Activated T-cell treated with anti-CD3 and anti-CD28 coated beads, Interleukin-2, amount 50 U/mL, for 4 hours (primary cell): ENCODE data around the gene CRIM1. TPM values are rescaled to one million over a fixed set of nuclear protein-coding genes. Genes with fewer than 3 reads are reported as not detected.

Source experiments
- ATAC-seq, 2 donors: fragments of 200-7000 bp; cut with Tn5 transposase; one replicate each; pipeline ENCODE4 v1.10.0; 2021
- DNase-seq: peaks from one replicate; pipeline ENCODE4 v3.0.0-alpha.2; 2020
- H3K27me3 Mint-ChIP-seq: one replicate; pipeline ENCODE4 v1.8.0; 2021; ENCODE audit warnings: low read depth, mixed read lengths
- H3K36me3 Mint-ChIP-seq: one replicate; pipeline ENCODE4 v1.8.0; 2022; ENCODE audit warnings: mixed read lengths; ENCODE audit not compliant: insufficient read depth
- H3K4me1 Mint-ChIP-seq: one replicate; pipeline ENCODE4 v1.8.0; 2021; ENCODE audit warnings: low read depth, mixed read lengths
- H3K4me3 Mint-ChIP-seq: one replicate; pipeline ENCODE4 v1.8.0; 2021; ENCODE audit warnings: mild to moderate bottlenecking, moderate library complexity, mixed read lengths
- H3K9me3 Mint-ChIP-seq: one replicate; pipeline ENCODE4 v1.8.0; 2021; ENCODE audit warnings: mixed read lengths
- total RNA-seq, 3 donors: library from RNA; stranded (reverse); gene quantifications; one replicate each; pipeline ENCODE4 v1.2.1, GENCODE V29; 2021

CRIM1 gene
- total RNA-seq, 3 donors from 2014 or later = 17.9 to 23.8 (median 22.9) TPM

DNA sequence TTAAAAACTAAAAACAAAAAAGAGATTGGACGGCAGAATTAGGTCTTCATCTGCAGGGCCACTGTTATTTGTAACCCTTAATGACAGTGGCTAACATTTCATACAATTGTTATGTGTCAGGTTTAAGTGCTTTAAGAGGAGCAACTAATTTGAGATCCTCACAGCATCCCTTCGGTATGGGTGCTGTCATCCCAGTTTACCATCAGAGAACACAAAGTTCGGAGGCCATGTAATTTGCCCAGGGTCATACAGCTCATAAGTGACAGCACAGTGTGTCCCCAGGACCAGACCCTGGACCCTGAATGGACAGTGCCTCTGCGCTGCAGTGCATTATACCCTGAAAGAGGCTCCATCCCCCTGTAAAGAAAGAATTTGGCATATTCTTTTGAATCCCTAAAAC is 127.7 kb downstream of the CRIM1 start:
- Mint-ChIP-seq H3K36me3 (peaks cover 20% of the 10 kb centered on the region), H3K9me3 (no peaks in the 10 kb centered on the region), H3K4me3 (no peak overlapping the region), H3K4me1 (no peaks in the 10 kb centered on the region), H3K27me3 (no peaks in the 10 kb centered on the region)
- DNase-seq (no peak), ATAC-seq (no peak)

DNA sequence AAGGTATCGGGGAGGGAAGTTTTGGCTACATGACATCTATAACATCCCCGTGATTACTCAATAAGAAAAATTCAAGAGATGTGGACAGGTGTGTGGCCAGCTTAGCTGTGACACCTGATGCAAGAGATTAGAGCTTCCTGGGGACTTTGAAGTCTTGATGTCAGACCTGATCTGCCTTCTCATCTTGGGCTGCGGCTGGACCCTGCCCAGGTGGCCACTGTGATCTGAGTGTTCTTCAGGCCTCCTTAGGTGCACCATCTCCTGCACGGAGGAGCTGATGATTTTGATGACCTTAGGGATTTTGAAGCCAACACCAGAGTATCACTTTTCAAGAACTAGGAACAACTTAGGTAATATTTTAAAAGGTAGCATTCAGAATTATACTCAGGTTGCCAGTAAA is 128.9 kb downstream of the CRIM1 start:
- Mint-ChIP-seq H3K4me3 (no peak overlapping the region), H3K27me3 (no peaks in the 10 kb centered on the region), H3K36me3 (peaks cover 11% of the 10 kb centered on the region), H3K9me3 (no peaks in the 10 kb centered on the region), H3K4me1 (no peaks in the 10 kb centered on the region)
- DNase-seq (no peak), ATAC-seq (no peak)

DNA sequence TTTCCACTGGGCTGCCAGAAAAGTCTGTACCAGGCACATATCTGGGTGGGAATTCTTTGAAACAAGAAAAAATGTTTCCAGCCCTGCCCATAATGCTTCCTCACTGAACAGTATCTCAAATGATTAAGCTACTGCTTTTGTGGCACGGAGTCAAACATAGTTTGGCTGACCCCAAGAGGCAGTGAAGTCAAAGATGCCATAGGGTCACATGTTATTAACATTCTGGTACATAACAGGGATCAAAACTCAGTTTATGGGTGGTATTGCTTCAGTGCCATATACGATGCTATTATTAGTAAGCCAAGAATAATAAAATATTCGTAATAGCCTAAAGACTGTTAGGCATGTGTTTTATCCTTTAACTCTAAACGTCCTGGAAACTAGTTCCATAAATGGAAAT is 129.9 kb downstream of the CRIM1 start:
- no peaks in the 10 kb centered on the region for H3K27me3 Mint-ChIP-seq
- no peaks in the 10 kb centered on the region for H3K4me1 Mint-ChIP-seq
- no peaks in the 10 kb centered on the region for H3K9me3 Mint-ChIP-seq
- H3K36me3 Mint-ChIP-seq = peaks cover 7% of the 10 kb centered on the region
- H3K4me3 Mint-ChIP-seq = no peak overlapping the region
- DNase-seq (no peak), ATAC-seq (no peak)

DNA sequence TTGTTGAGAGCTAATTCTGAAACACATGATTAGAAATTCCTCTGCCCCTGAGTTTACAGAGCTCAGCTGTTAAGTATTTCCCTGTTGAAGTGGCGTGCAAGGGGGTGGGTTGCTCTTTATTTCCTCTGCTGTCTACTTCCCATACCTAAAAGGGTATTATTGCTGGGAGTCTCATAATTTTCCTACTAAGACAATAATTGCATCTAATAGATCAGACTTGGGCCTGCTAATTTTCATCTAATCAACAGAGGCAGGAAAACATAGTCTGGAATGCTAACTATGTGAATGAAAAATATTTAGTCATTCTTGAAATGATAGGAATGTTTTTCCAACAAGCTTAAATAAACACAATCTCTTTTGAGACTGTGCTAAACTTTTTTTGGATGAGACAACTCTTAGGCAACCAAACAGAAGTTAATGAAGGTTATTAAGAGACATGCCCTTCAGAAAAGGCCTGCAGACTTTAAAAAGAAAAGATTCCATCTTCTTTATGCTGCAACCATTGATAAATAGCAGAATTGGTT is 131.0 kb downstream of the CRIM1 start:
- ATAC-seq = no peak
- no peak for DNase-seq
- no peak overlapping the region for H3K4me3 Mint-ChIP-seq
- H3K27me3 Mint-ChIP-seq = no peaks in the 10 kb centered on the region
- no peaks in the 10 kb centered on the region for H3K4me1 Mint-ChIP-seq
- no peaks in the 10 kb centered on the region for H3K9me3 Mint-ChIP-seq
- H3K36me3 Mint-ChIP-seq = peaks cover 5% of the 10 kb centered on the region

DNA sequence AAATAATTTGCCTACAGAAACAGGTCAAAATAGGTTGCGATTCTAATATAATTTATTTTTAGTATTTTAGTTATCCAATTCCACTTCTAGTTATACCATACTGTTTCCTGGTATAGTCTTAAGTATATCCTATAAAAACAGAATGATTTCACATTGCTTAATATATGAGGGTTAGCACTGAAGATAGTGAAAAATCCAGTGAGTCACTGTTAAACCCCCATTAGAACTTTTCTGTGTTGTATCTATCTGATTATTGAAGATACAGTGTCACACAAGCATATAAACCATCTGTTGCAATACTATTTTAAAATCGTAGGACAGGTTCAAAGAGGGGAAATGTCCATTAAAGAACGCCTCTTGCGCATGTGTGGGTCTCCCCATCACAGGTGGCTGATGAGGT is 132.4 kb downstream of the CRIM1 start:
- Mint-ChIP-seq H3K27me3 (no peaks in the 10 kb centered on the region), H3K9me3 (no peaks in the 10 kb centered on the region), H3K4me3 (no peak overlapping the region), H3K36me3 (peaks cover 7% of the 10 kb centered on the region), H3K4me1 (no peaks in the 10 kb centered on the region)
- DNase-seq = no peak
- ATAC-seq = no peak

DNA sequence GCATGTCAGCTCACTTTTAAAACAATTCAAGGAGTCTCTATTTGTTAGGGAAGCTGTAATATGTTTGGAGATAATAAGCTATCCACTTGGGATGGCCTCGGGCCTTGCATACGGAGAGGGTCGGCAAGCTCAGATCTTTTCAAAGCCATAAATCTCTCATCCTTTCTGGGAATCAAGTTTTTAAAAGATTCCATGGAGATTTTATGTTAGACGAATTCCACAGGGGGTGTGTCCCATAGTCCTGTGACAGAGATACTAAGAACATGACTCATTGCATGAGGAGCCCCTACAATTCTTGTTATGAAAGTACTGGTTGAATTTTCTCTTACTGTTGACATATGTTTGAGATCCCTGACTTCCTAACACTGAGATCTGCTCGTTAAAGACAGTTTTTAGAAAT is 133.7 kb downstream of the CRIM1 start:
- H3K27me3 Mint-ChIP-seq = no peaks in the 10 kb centered on the region
- no peak for ATAC-seq
- H3K4me3 Mint-ChIP-seq = no peak overlapping the region
- H3K9me3 Mint-ChIP-seq = no peaks in the 10 kb centered on the region
- peaks cover 4% of the 10 kb centered on the region for H3K36me3 Mint-ChIP-seq
- no peaks in the 10 kb centered on the region for H3K4me1 Mint-ChIP-seq
- DNase-seq = no peak

DNA sequence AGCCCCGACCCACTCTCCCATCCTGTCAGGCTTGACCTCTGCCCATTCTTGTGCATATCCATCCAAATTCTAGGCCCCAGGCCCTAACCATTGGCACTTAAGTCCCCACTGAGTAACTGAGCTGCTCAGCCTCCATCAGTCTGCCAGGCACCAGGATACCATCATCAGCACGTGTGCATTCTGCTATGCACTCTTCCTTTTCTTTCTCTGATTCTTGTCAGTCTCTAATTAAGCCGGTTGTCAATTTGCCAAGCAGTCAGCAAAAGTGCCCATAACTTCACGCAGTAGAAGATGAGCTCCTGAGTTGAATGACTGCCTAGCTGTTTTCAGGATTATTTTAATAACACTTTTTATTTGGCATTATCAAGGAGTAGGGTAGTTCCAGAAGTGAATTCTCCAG is 135.2 kb downstream of the CRIM1 start:
- H3K27me3 Mint-ChIP-seq = no peaks in the 10 kb centered on the region
- H3K36me3 Mint-ChIP-seq = peaks cover 4% of the 10 kb centered on the region
- H3K4me1 Mint-ChIP-seq = no peaks in the 10 kb centered on the region
- no peaks in the 10 kb centered on the region for H3K9me3 Mint-ChIP-seq
- ATAC-seq (no peak), DNase-seq (no peak)
- H3K4me3 Mint-ChIP-seq = no peak overlapping the region

DNA sequence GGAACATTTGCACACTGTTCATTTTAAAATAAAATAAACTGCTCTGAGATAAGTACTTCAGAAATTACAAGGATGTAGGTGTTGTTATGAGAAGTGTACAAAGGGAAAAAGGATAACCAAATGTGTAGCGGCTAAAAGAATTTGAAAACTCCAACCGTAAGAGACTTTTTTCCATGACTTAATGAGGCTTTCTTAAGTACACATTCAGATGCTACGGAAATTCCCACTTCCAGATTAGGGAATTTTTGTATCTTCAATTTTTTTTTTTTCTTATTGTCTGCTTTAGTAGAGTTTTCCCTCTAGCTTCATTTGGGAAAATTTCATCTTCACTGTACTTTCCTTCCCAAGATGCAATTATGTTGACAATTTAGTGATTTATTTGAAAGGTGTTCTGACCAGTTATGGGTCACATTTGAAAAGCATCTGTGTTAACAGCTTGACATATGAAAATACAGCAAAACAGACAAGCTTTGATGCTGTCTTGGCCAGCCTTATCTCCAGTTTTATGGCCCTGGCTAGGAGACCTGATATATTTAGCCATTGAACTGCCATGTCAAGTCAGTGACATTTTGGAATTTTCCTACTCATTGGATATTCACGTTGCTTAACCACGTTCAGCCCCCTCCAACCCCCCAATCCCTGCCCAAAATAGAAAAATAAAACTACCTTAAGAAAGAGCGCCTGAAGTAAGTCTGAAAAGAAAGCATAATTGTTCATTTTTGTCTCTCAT is 136.8 kb downstream of the CRIM1 start:
- Mint-ChIP-seq H3K27me3 (no peaks in the 10 kb centered on the region), H3K4me1 (no peaks in the 10 kb centered on the region), H3K9me3 (no peaks in the 10 kb centered on the region), H3K36me3 (peaks cover 4% of the 10 kb centered on the region), H3K4me3 (no peak overlapping the region)
- no peak for DNase-seq
- no peak for ATAC-seq

DNA sequence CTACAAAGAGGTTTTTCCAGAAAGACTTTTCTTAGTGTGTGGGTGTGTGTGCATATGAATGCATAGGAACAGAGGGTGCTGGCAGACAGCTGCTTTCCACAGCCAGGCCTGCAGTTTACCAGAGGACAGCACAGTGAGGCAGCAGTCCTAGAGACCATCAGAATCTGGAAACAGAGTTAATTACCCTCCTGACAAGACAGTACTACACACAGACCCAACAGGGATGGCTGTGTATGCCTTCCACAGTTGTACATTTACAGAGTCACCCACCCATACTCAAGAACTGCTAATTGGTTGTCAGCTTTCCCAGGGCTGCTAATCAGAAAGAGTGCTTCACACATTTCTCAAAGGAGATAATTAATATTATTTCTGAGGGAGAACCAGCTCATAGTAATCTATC is 137.7 kb downstream of the CRIM1 start:
- Mint-ChIP-seq H3K9me3 (no peaks in the 10 kb centered on the region), H3K36me3 (peaks cover 4% of the 10 kb centered on the region), H3K4me3 (no peak overlapping the region), H3K4me1 (no peaks in the 10 kb centered on the region), H3K27me3 (no peaks in the 10 kb centered on the region)
- no peak for ATAC-seq
- no peak for DNase-seq

DNA sequence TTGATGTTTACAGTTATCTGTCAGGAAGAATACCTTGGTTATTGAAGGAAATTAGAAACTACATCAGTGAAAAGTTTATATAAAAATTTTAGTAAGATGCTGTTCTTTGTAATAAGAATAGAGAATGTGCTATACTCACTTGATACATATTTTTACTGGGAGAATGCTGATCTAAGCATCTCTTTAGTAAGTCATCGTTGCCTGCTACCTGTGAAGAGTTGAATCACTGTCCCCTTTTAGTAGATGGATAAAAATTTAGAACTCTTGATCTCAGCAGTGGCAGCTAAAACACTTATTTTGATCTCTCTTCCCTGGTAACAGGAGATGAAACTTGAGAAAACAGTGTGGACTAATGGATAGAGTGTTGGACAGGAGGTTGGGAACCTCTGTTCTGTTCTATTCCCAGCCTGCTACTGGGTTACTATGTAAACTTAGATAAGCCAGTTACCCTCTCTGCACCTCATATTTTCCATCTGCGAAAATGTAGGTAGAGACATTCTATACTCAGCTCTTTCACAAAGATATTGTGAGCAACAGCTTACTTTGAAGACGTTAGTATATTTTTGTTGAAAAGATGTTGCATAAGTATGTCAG is 142.1 kb downstream of the CRIM1 start:
- Mint-ChIP-seq H3K4me1 (no peaks in the 10 kb centered on the region), H3K4me3 (no peak overlapping the region), H3K27me3 (no peaks in the 10 kb centered on the region), H3K9me3 (no peaks in the 10 kb centered on the region), H3K36me3 (no peaks in the 10 kb centered on the region)
- DNase-seq (no peak), ATAC-seq (no peak)

DNA sequence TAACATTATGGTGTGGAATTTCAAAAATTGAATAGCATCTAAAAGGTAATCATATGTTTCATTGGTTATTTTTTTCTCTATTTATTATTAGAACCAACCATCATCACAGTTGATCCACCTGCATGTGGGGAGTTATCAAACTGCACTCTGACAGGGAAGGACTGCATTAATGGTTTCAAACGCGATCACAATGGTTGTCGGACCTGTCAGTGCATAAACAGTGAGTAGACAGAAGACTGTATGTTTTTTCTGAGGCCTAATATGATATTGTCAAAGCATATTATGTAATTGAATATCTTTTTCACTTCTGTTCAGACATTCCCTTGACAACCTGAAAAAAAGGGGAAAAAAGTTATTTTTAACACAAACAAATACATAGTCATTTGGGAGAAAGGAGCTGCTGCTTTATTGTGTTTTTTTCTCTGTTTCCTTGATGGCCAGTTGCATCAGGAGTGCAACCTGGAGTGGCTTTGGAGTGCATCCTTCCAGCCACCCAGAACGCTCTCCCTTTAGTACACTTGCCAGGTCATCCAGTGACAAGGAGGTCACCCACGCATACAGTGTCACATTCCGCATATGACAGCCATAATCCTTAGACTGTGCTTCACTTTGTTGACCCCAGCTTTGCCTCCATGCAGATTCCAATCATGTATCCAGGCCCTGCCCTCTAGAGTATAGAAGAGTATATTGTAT is 143.7 kb downstream of the CRIM1 start:
- H3K4me3 Mint-ChIP-seq = no peak overlapping the region
- ATAC-seq (no peak), DNase-seq (no peak)
- no peaks in the 10 kb centered on the region for H3K27me3 Mint-ChIP-seq
- no peaks in the 10 kb centered on the region for H3K9me3 Mint-ChIP-seq
- H3K4me1 Mint-ChIP-seq = no peaks in the 10 kb centered on the region
- peaks cover 6% of the 10 kb centered on the region for H3K36me3 Mint-ChIP-seq

DNA sequence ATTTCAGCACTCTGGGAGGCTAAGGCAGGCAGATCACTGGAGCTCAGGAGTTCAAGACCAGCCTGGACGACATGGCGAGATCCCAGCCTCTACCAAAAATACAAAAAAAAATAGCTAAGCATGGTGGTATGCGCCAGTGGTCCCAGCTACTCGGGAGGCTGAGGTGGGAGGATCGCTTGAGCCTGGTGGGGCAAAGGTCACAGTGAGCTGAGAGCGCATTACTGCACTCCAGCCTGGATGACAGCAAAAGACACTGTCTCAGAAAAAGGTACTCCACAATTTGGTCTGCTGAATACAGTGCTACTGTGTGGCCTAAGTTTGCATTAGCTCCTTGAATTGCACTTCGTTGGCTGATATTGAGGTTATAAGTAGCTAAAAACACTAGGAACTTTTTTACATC is 144.5 kb downstream of the CRIM1 start:
- H3K9me3 Mint-ChIP-seq = no peaks in the 10 kb centered on the region
- DNase-seq (no peak), ATAC-seq (no peak)
- no peaks in the 10 kb centered on the region for H3K4me1 Mint-ChIP-seq
- no peak overlapping the region for H3K4me3 Mint-ChIP-seq
- H3K36me3 Mint-ChIP-seq = peaks cover 6% of the 10 kb centered on the region
- no peaks in the 10 kb centered on the region for H3K27me3 Mint-ChIP-seq

DNA sequence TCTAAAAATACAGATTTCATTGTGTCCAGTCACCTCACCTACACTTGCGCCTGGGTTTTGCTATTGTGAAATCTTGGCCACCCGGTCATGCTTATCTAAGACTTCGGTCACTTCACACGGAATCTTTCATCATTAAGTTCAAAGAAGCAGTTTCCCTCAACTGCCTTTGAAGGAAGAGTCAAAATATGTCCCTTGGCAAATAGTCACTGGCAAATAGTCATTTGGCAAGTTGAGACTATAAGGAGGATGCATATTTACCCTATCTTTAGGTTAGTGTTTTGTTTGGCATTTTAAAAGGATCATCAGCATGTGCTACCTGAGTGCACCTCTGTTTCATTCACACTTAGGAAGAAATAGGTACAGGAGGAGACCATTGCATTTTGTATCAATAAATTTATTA is 146.5 kb downstream of the CRIM1 start:
- Mint-ChIP-seq H3K27me3 (no peaks in the 10 kb centered on the region), H3K4me3 (no peak overlapping the region), H3K4me1 (no peaks in the 10 kb centered on the region), H3K9me3 (no peaks in the 10 kb centered on the region), H3K36me3 (peaks cover 6% of the 10 kb centered on the region)
- ATAC-seq (no peak), DNase-seq (no peak)

DNA sequence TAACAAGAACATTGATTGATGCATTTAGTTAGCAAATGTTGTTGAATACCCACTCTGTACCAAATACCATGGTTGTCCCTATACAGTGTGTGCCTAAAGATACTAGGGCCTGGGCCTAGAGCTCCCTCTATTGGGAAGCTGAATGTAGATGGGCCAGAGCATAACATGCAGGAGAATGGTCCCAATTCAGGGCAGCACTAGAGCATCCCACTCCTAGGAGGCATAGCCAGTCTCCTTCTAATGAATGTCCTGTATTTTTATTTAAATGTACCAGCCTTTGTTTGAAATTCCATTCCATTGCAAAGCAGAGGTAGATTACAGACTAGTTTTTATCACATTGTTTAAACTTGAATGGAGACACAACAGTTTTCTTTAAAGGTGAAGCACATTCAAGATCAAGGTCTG is 151.8 kb downstream of the CRIM1 start:
- DNase-seq = no peak
- Mint-ChIP-seq H3K4me1 (no peaks in the 10 kb centered on the region), H3K4me3 (no peak overlapping the region), H3K27me3 (no peaks in the 10 kb centered on the region), H3K9me3 (no peaks in the 10 kb centered on the region), H3K36me3 (peaks cover 6% of the 10 kb centered on the region)
- peak; percentile 81 to 82 for ATAC-seq

DNA sequence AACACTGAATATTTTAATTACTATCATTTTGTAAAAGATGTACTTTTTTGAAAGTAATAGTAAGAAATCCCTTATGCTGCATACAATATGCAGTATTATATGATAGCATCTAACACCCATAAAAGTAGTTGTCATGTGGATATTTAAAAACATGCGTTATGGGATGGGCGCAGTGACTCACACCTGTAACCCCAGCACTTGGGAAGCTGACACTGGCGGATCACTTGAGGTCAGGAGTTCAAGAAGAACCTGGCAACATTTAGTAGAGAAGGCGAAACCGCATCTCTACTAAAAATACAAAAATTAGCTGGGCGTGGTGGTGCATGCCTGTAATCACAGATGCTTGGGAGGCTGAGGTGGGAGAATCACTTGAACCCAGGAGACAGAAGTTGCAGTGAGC is 153.5 kb downstream of the CRIM1 start:
- ATAC-seq = no peak
- H3K9me3 Mint-ChIP-seq = no peaks in the 10 kb centered on the region
- H3K36me3 Mint-ChIP-seq = peaks cover 6% of the 10 kb centered on the region
- H3K4me1 Mint-ChIP-seq = no peaks in the 10 kb centered on the region
- no peak overlapping the region for H3K4me3 Mint-ChIP-seq
- no peaks in the 10 kb centered on the region for H3K27me3 Mint-ChIP-seq
- DNase-seq = no peak
